HEK293T (cell line): ENCODE results near the gene GPHN.

ENCODE experiments used
- CTCF ChIA-PET: fragments of 350-600 bp; formaldehyde crosslinking; extraction: SDS; loops from one replicate; lab custom pipeline; 2021; ENCODE audit warnings: antibody characterized with exemption, inconsistent platforms; lab: Yijun Ruan, JAX
- POLR2A ChIA-PET: fragments of 350-600 bp; formaldehyde crosslinking; extraction: SDS; loops from one replicate; lab custom pipeline; 2020; ENCODE audit warnings: antibody characterized with exemption, inconsistent platforms; lab: Yijun Ruan, JAX
- DNase-seq: peaks from one replicate; pipeline ENCODE4 v3.0.0; 2012; ENCODE audit warnings: mixed read lengths; ENCODE audit errors: extremely low spot score
- ARNT ChIP-seq: fragments of 450-650 bp; IDR thresholded peaks from 2 replicates; pipeline ENCODE4 v1.6.1; 2017; ENCODE audit warnings: mild to moderate bottlenecking
- BHLHE40 ChIP-seq: fragments of 450-650 bp; IDR thresholded peaks from 2 replicates; pipeline ENCODE4 v1.6.1; 2016; ENCODE audit warnings: mild to moderate bottlenecking, moderate library complexity, borderline replicate concordance
- CTBP1 ChIP-seq: fragments of 450-650 bp; IDR thresholded peaks from 2 replicates; pipeline ENCODE4 v1.6.1; 2016; ENCODE audit warnings: borderline replicate concordance
- ELF4 ChIP-seq: fragments of 450-650 bp; IDR thresholded peaks from 2 replicates; pipeline ENCODE4 v1.6.1; 2017; ENCODE audit warnings: antibody characterized with exemption
- FOXA1 ChIP-seq: fragments of 450-650 bp; IDR thresholded peaks from 2 replicates; pipeline ENCODE4 v1.6.1; 2016; ENCODE audit warnings: mild to moderate bottlenecking
- FOXK2 ChIP-seq: fragments of 450-650 bp; IDR thresholded peaks from 2 replicates; pipeline ENCODE4 v1.6.1; 2016; ENCODE audit warnings: mild to moderate bottlenecking
- FOXM1 ChIP-seq: fragments of 450-650 bp; IDR thresholded peaks from 2 replicates; pipeline ENCODE4 v1.6.1; 2017; ENCODE audit warnings: mild to moderate bottlenecking, borderline replicate concordance
- HDGF ChIP-seq: fragments of 450-650 bp; IDR thresholded peaks from 2 replicates; pipeline ENCODE4 v1.6.1; 2017; ENCODE audit warnings: antibody characterized with exemption, borderline replicate concordance
- L3MBTL2 ChIP-seq: fragments of 450-650 bp; conservative IDR thresholded peaks from 2 replicates; pipeline ENCODE4 v1.6.1; 2016; ENCODE audit warnings: mild to moderate bottlenecking
- LEF1 ChIP-seq: fragments of 450-650 bp; IDR thresholded peaks from 2 replicates; pipeline ENCODE4 v1.6.1; 2017; ENCODE audit warnings: mild to moderate bottlenecking, borderline replicate concordance
- NFRKB ChIP-seq: fragments of 450-650 bp; IDR thresholded peaks from 2 replicates; pipeline ENCODE4 v1.6.1; 2016; ENCODE audit warnings: mild to moderate bottlenecking, moderate library complexity
- SP1 ChIP-seq: fragments of 450-650 bp; IDR thresholded peaks from 2 replicates; pipeline ENCODE4 v1.6.1; 2017
- SUZ12 ChIP-seq: fragments of 450-650 bp; IDR thresholded peaks from 2 replicates; pipeline ENCODE4 v1.6.1; 2016; ENCODE audit warnings: mild to moderate bottlenecking
- TARDBP ChIP-seq: fragments of 450-650 bp; IDR thresholded peaks from 2 replicates; pipeline ENCODE4 v1.6.1; 2016
- ZNF384 ChIP-seq: fragments of 450-650 bp; IDR thresholded peaks from 2 replicates; pipeline ENCODE4 v1.6.1; 2016
- TF ChIP-seq, protein P1 (sequence below): fragments of 450-650 bp; IDR thresholded peaks from 2 replicates; pipeline ENCODE4 v1.6.1; 2016

The GPHN gene

DNA sequence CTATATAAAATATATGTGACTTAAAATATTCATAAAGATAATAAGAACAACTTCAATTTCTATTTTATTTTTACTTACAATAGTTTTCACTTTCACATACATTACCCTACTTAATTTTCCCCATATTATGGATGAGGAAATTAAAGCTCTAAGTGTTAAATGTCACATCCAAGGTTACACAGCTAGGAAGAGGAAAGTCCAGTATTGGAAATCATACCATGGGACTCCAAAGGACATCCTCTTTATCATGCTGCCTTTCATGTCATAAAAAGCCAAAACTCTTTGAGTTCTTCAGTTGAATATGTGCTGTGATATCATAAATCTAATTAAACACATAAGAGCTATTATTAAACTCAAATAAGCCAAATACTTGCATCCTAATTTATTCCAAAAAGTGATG is 508.9 kb downstream of the GPHN start:
- TF ChIP-seq NFRKB (no peak), L3MBTL2 (no peak), LEF1 (no peak), CTBP1 (no peak), ARNT (no peak), FOXM1 (no peak), ELF4 (no peak), SP1 (no peak), ZNF384 (no peak), HDGF (no peak), FOXK2 (no peak), BHLHE40 (no peak), FOXA1 (no peak), TARDBP (no peak), SUZ12 (no peak)
- TF ChIP-seq, protein P1, sequence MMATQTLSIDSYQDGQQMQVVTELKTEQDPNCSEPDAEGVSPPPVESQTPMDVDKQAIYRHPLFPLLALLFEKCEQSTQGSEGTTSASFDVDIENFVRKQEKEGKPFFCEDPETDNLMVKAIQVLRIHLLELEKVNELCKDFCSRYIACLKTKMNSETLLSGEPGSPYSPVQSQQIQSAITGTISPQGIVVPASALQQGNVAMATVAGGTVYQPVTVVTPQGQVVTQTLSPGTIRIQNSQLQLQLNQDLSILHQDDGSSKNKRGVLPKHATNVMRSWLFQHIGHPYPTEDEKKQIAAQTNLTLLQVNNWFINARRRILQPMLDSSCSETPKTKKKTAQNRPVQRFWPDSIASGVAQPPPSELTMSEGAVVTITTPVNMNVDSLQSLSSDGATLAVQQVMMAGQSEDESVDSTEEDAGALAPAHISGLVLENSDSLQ: no peak
- no peak for DNase-seq
- ChIA-PET POLR2A (no interaction called here), CTCF (no interaction called here)

DNA sequence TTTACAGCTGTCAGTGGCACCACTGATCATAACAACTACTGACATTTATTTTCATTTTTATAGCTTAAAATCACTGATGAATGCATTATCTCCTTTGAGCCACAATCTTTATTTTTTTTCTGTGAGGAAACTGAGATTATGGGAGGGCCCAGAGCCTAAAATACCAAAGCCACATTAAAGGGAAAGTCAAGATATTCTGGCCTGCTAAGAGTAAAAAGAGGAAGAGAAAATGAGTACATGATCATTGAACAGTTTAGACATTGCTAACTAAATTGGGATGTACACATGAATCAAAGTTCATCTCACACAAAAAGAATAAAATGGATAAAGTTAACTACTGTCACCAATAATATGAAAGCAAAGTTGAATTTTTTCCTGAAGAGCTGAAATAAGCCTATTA is 510.8 kb downstream of the GPHN start:
- TF ChIP-seq ARNT (no peak), BHLHE40 (no peak), FOXM1 (no peak), HDGF (no peak), L3MBTL2 (no peak), LEF1 (no peak), SUZ12 (no peak), ELF4 (no peak), SP1 (no peak), NFRKB (no peak), FOXK2 (no peak), ZNF384 (no peak), FOXA1 (no peak), CTBP1 (no peak), TARDBP (no peak)
- TF ChIP-seq, protein P1: no peak
- no peak for DNase-seq
- ChIA-PET POLR2A (no interaction called here), CTCF (no interaction called here)

DNA sequence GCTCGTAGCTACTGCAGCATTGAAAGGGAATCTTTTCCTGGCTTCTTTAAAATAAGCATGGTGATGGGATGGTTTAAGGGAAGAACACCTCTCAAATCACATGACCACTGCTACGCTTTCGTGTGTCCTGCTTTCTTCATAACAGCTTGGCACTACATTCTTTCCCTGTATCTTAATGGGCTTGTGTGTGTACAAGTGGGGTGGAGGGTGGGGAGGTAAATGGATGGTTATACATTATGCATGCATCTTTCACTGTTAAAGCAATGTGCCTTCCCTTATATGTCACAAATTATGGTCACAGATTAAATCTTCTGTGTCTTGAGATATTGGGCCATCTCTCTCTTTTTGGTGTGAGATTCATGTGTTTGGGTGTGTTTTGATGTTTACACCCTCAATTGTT is 511.8 kb downstream of the GPHN start:
- DNase-seq: no peak
- TF ChIP-seq ELF4 (no peak), L3MBTL2 (no peak), FOXA1 (no peak), ARNT (no peak)
- TF ChIP-seq, protein P1: no peak
- CTCF ChIA-PET: no interaction called here
- POLR2A ChIA-PET: no interaction called here

DNA sequence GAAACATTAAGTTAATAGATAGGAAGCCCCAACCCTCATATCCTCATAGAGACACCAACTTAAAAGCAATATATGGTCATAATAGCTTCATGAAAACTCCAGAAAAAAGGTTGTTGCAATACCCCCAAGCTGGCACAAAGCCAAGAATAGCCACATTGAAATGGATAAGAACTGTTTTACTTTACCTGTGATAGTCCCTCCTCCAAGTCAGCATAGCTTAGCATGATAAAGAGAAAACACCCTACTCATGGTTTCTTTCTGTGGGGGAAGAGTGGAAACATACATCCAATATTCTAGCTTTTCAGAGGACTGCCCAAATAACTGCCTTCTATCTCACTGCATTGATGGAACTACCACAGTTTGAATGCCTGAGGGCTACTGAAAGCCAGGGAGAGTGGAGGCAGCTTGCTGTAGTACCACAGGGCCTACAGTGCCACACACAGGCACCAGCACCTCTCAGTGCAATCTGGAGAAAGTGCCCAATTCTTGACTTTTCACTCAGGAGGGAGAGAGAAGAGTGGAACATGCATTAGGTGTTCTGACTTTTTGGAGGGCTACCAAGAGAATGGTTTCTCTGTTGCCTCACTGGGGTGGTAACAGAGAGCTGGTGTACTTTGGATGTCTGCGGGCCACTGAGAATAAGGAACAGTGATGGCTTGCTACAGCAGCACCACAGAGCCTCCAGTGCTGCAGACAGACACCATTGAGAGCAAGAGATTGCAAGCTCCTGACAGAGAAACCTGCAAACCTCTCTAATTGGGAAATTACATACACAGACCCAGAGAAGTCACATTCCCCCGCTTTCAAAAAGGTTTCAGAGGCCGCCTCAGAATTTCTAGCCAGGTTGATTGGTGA is 524.2 kb downstream of the GPHN start:
- CTCF ChIA-PET: no interaction called here
- TF ChIP-seq ELF4: no peak
- no peak for TF ChIP-seq HDGF
- TF ChIP-seq SUZ12: no peak
- TF ChIP-seq, protein P1: no peak
- TF ChIP-seq FOXK2: no peak
- no peak for TF ChIP-seq FOXA1
- TF ChIP-seq TARDBP: no peak
- no peak for TF ChIP-seq NFRKB
- no peak for TF ChIP-seq SP1
- no peak for TF ChIP-seq CTBP1
- no peak for TF ChIP-seq LEF1
- TF ChIP-seq FOXM1: no peak
- no peak for TF ChIP-seq ARNT
- TF ChIP-seq L3MBTL2: no peak
- TF ChIP-seq ZNF384: no peak
- no peak for TF ChIP-seq BHLHE40
- POLR2A ChIA-PET: no interaction called here
- DNase-seq: no peak

GRCh38 chr14:67045440-67045839 is 537.5 kb downstream of the GPHN start:
- no peak for TF ChIP-seq FOXM1
- TF ChIP-seq SUZ12: no peak
- TF ChIP-seq BHLHE40: no peak
- TF ChIP-seq CTBP1: no peak
- TF ChIP-seq ZNF384: no peak
- TF ChIP-seq ELF4: no peak
- TF ChIP-seq L3MBTL2: no peak
- TF ChIP-seq FOXK2: no peak
- TF ChIP-seq ARNT: no peak
- TF ChIP-seq SP1: no peak
- TF ChIP-seq NFRKB: no peak
- TF ChIP-seq FOXA1: no peak
- no peak for TF ChIP-seq HDGF
- TF ChIP-seq, protein P1: no peak
- no peak for TF ChIP-seq LEF1
- TF ChIP-seq TARDBP: no peak
- DNase-seq: no peak
- ChIA-PET CTCF (no interaction called here), POLR2A (no interaction called here)
